Gastrocnemius medialis (tissue), 4 donors: ENCODE measurements around the gene SLC29A3. TPM values are rescaled to one million over a fixed set of nuclear protein-coding genes. Genes with fewer than 3 reads are reported as not detected.

ENCODE experiments used
- ATAC-seq, 2 donors: fragments of 150-250 bp; one replicate each; pipeline ENCODE4 v1.9.1; 2016
- DNase-seq, 2 donors: peaks; one replicate each; pipeline ENCODE4 v3.0.0-alpha.2; 2019
- H3K27ac ChIP-seq, 4 donors: fragments of 200-600 bp; sonication (generic); 1 replicate in 1 of 4; 2 replicates in 3 of 4; pipeline ENCODE4 v1.5.1; 2016 to 2018; ENCODE audit warnings: mild to moderate bottlenecking in 2 of 4, moderate library complexity in 1 of 4
- H3K27me3 ChIP-seq, 3 donors: fragments of 200-600 bp; sonication (generic) in 2 of 3; 1 replicate in 1 of 3; 2 replicates in 2 of 3; pipeline versions ENCODE4 v1.5.1 to v1.6.0; 2016 to 2019; ENCODE audit warnings: mild to moderate bottlenecking in 1 of 3, moderate library complexity in 1 of 3
- H3K36me3 ChIP-seq, 2 donors: fragments of 200-600 bp; sonication (generic) in 1 of 2; one replicate each; pipeline ENCODE4 v1.5.1; 2017 to 2018
- H3K4me1 ChIP-seq, 2 donors: fragments of 200-600 bp; sonication (generic) in 1 of 2; one replicate each; pipeline ENCODE4 v1.5.1; 2016 to 2017; ENCODE audit warnings: mild to moderate bottlenecking in 2 of 2
- H3K4me3 ChIP-seq, 4 donors: fragments of 200-600 bp; sonication (generic) in 3 of 4; 1 replicate in 1 of 4; 2 replicates in 3 of 4; pipeline ENCODE4 v1.5.1; 2016 to 2019; ENCODE audit warnings: mild to moderate bottlenecking in 2 of 4
- H3K9me3 ChIP-seq, 3 donors: fragments of 200-600 bp; sonication (generic) in 2 of 3; 1 replicate in 1 of 3; 2 replicates in 2 of 3; pipeline ENCODE4 v1.5.1; 2016 to 2019
- POLR2A ChIP-seq, 2 donors: fragments of 450-650 bp; IDR thresholded peaks; one replicate each; pipeline ENCODE4 v1.6.1; 2017; ENCODE audit warnings: antibody characterized with exemption in 2 of 2, mild to moderate bottlenecking in 2 of 2, moderate library complexity in 2 of 2
- in situ Hi-C, 4 donors: fragments of 200-750 bp; cut with MboI; loops; one replicate each; pipeline versions ENCODE4 v1.15.0 to v1.8.0; 2017; ENCODE audit warnings: low sequenced_read_pairs in 4 of 4
- intact Hi-C: fragments of 100-400 bp; cut with DNase I; formaldehyde crosslinking; loops from one replicate; pipeline ENCODE4 v1.15.1; 2023; ENCODE audit warnings: low total_unique reads
- total RNA-seq, 4 donors: library from RNA; depleted of rRNA; stranded (reverse); fragments of >200 nt; gene quantifications; one replicate each; pipeline versions ENCODE4 v1.1.0 to v1.2.3, GENCODE V29; 2016
- TF ChIP-seq, protein P1 (sequence below), 5 experiments: fragments of 450-650 bp in 3 of 5; fragments of 200-600 bp in 2 of 5; sonication (generic) in 2 of 5; IDR thresholded peaks in 4 of 5; conservative IDR thresholded peaks in 1 of 5; 1 replicate in 4 of 5; 2 replicates in 1 of 5; pipeline ENCODE4 v1.5.1; 2016 to 2019; ENCODE audit warnings: antibody characterized with exemption in 5 of 5, mild to moderate bottlenecking in 3 of 5, moderate library complexity in 3 of 5

Gene SLC29A3
- total RNA-seq, 4 donors from 2014 or later = 0.36 to 2.8 (median 2.0) TPM

DNA sequence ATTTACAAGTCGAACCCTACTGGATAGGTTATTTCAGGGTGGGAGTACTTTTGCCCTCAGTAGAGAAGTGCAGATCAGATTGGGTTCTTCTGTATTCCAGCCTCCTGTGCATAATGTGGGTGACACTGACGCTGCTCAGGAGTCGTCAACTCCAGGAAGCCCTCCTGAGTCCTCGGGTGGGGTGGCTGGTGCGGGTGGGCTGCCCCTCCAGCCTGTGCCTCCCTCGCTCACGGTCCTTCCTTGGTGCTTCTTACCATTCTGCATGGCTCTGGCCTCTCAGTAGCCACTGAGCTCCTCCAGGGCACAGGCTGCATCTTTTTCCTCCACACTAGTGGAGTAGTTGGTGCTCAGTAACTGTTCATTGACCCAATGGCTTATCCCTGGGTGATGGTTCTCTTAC is 82.0 kb downstream of the SLC29A3 start:
- Histone ChIP-seq H3K27me3 (peaks cover 23 to 45% (median 43%) of the 10 kb centered on the region in 3 donors), H3K4me3 (no peak overlapping the region), H3K36me3 (no peaks in the 10 kb centered on the region), H3K9me3 (no peaks in the 10 kb centered on the region), H3K4me1 (peaks cover 7 to 10% of the 10 kb centered on the region in 2 donors), H3K27ac (no peak overlapping the region)
- ATAC-seq (no peak), DNase-seq (no peak)
- in situ Hi-C loops = loop anchor here in 1 of 4 donors (5.0 kb wide), 1 partner anchor 166 kb away; no protein-coding TSS in a partner anchor
- intact Hi-C loops = no loop called here
- TF ChIP-seq, protein P1, sequence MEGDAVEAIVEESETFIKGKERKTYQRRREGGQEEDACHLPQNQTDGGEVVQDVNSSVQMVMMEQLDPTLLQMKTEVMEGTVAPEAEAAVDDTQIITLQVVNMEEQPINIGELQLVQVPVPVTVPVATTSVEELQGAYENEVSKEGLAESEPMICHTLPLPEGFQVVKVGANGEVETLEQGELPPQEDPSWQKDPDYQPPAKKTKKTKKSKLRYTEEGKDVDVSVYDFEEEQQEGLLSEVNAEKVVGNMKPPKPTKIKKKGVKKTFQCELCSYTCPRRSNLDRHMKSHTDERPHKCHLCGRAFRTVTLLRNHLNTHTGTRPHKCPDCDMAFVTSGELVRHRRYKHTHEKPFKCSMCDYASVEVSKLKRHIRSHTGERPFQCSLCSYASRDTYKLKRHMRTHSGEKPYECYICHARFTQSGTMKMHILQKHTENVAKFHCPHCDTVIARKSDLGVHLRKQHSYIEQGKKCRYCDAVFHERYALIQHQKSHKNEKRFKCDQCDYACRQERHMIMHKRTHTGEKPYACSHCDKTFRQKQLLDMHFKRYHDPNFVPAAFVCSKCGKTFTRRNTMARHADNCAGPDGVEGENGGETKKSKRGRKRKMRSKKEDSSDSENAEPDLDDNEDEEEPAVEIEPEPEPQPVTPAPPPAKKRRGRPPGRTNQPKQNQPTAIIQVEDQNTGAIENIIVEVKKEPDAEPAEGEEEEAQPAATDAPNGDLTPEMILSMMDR (IDR thresholded peaks at IDR 0.05 in 4 of 5, conservative IDR thresholded peaks at IDR 0.05 in 1 of 5) = no peak
- TF ChIP-seq POLR2A (IDR thresholded peaks at IDR 0.05) = no peak

DNA sequence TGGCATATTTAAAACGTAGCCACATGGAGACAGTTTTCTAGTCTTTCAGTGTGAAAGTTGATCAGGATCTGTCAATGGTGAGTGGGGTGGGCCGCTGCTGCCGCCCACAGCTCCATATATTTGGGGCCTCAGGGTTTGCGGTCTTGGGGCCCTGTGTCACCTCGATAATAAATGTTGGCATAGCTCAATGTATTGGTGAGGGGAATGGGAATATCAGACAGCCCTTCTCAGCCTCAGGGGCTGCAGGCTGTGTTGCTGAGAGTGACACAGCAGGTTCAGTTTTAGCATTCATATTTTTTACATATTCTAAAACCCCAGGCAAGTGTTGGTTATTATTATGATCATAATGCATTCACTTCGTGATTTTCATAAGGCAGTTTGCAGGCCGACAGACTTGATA is 82.9 kb downstream of the SLC29A3 start:
- intact Hi-C loops = no loop called here
- H3K36me3 ChIP-seq = no peaks in the 10 kb centered on the region
- peaks cover 23 to 45% (median 43%) of the 10 kb centered on the region in 3 donors for H3K27me3 ChIP-seq
- peaks cover 7 to 10% of the 10 kb centered on the region in 2 donors for H3K4me1 ChIP-seq
- H3K4me3 ChIP-seq = no peak overlapping the region
- H3K9me3 ChIP-seq = no peaks in the 10 kb centered on the region
- TF ChIP-seq, protein P1 (IDR thresholded peaks at IDR 0.05 in 4 of 5, conservative IDR thresholded peaks at IDR 0.05 in 1 of 5) = no peak
- no peak for TF ChIP-seq POLR2A (IDR thresholded peaks at IDR 0.05)
- H3K27ac ChIP-seq = no peak overlapping the region
- in situ Hi-C loops = loop anchor here in 1 of 4 donors (5.0 kb wide), 1 partner anchor 165 kb away; no protein-coding TSS in a partner anchor
- DNase-seq (no peak), ATAC-seq (no peak)

DNA sequence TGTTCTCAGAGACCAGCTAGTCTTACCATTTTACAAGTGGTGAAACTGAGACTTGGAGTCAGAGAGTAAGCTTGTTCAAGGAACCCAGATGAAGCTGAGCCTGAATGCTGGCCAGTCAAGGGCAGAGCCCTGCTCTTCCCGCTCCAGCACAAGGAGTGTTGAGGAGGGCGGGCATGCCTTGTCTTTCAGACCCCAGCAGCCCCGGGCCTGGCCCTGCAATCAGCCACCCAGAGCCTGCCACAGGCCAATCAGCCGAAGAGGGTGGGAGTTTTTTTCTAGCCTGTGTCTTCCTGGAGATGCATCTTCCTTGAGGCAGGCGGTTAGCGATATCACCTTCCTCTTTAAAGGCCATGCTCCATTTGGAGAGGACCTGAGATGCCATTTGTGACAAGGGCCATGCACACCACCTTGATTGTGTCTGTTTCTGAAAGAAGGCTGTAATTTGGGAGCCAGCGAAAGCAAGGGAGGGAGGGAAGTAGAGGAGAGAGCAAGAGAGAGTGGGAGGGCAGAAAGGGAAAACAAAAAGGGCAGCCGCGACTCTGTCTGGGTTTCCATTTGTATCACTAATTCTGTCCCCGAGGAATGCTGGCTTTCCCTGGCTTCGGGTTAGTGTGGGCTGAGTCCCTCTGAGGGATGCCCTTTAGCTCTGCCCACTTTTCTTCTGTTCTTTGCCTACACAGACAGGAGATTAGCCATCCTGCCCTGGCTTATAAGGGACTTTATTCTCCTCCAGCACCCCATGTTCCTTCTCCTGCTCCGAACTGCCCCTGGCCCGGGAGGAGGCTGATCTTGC is 85.6 kb downstream of the SLC29A3 start:
- Histone ChIP-seq H3K27ac (no peak overlapping the region), H3K9me3 (no peaks in the 10 kb centered on the region), H3K4me1 (no peaks in the 10 kb centered on the region), H3K36me3 (no peaks in the 10 kb centered on the region), H3K27me3 (peaks cover 5 to 18% (median 17%) of the 10 kb centered on the region in 3 donors), H3K4me3 (no peak overlapping the region)
- no peak for TF ChIP-seq POLR2A (IDR thresholded peaks at IDR 0.05)
- TF ChIP-seq, protein P1 (IDR thresholded peaks at IDR 0.05 in 4 of 5, conservative IDR thresholded peaks at IDR 0.05 in 1 of 5) = no peak
- in situ Hi-C loops = loop anchor here in 1 of 4 donors (5.0 kb wide), 1 partner anchor 163 kb away; no protein-coding TSS in a partner anchor
- DNase-seq = no peak
- ATAC-seq = no peak
- intact Hi-C loops = no loop called here

DNA sequence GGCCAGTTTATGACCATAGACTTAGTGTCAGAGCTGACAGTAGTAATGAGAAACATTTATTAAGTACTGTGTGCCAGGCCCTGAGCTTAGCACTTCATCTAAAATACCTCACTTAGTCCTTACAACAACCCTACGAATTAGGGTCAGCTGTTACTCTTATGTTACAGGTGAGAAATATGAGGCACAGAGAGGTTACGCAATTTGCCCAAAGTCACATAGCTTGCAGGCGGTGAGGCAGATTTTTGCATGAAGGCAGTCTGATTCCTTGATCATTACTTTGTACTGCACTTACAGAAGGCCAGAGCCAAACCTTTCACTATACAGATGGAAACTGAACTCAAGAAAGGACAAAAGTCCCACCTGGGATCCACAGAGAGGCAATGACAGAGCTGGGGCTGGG is 87.8 kb downstream of the SLC29A3 start:
- in situ Hi-C loops = no loop called here
- intact Hi-C loops = no loop called here

More for the DNA sequence above, 87.8 kb downstream of the SLC29A3 start:
- Histone ChIP-seq H3K9me3 (peaks cover 0 to 10% (median 0%) of the 10 kb centered on the region in 3 donors), H3K27ac (no peak overlapping the region), H3K36me3 (no peaks in the 10 kb centered on the region), H3K4me3 (no peak overlapping the region), H3K27me3 (peaks cover 0 to 5% (median 0%) of the 10 kb centered on the region in 3 donors), H3K4me1 (no peaks in the 10 kb centered on the region)
- no peak for DNase-seq
- ATAC-seq = no peak
- TF ChIP-seq POLR2A (IDR thresholded peaks at IDR 0.05) = no peak
- TF ChIP-seq, protein P1 (IDR thresholded peaks at IDR 0.05 in 4 of 5, conservative IDR thresholded peaks at IDR 0.05 in 1 of 5) = no peak
